H1 (cell line): Measurements from ENCODE around the gene SLC25A45. TPM values are rescaled to one million over a fixed set of nuclear protein-coding genes. Genes with fewer than 3 reads are reported as not detected.

Experiments
- CTCF ChIA-PET: fragments of 300-600 bp; sonication (Branson Sonifier 250); formaldehyde crosslinking; loops from one replicate; lab custom pipeline; 2021; ENCODE audit not compliant: partially characterized antibody; lab: Charles Lee
- POLR2A ChIA-PET: fragments of 300-600 bp; sonication (Branson Sonifier 250); formaldehyde crosslinking; loops from one replicate; lab custom pipeline; 2021; ENCODE audit warnings: inconsistent platforms; ENCODE audit not compliant: partially characterized antibody; lab: Charles Lee
- DNase-seq, 2 experiments: peaks; one replicate each; pipeline versions ENCODE4 v3.0.0 to v3.0.0-alpha.2; 2010 to 2022; ENCODE audit warnings: low spot score in 2 of 2, low read depth in 1 of 2, mixed read lengths in 1 of 2
- FAIRE-seq: peaks from 2 replicates; lab custom pipeline; 2011; peaks lifted over from hg19 to GRCh38; lab: Jason Lieb, UNC
- H2AFZ ChIP-seq: 2 replicates; pipeline ENCODE4 v1.8.1; 2012; ENCODE audit warnings: low read length, inconsistent platforms
- H2AK5ac ChIP-seq: 2 replicates; pipeline ENCODE4 v1.6.1; 2013; ENCODE audit warnings: low read depth, low read length
- H2BK120ac ChIP-seq: replicated peaks from 2 replicates; pipeline ENCODE3; 2013; ENCODE audit warnings: low read depth, low read length, inconsistent platforms
- H2BK12ac ChIP-seq: 2 replicates; pipeline ENCODE4 v1.6.1; 2013; ENCODE audit warnings: low read depth, low read length
- H2BK15ac ChIP-seq: 2 replicates; pipeline ENCODE4 v1.6.1; 2013; ENCODE audit warnings: low read length
- H2BK20ac ChIP-seq: 2 replicates; pipeline ENCODE4 v1.6.1; 2013; ENCODE audit warnings: low read length
- H2BK5ac ChIP-seq: 2 replicates; pipeline ENCODE4 v1.6.1; 2013; ENCODE audit warnings: low read depth, low read length
- H3K14ac ChIP-seq: 2 replicates; pipeline ENCODE4 v1.6.1; 2013; ENCODE audit warnings: inconsistent platforms; ENCODE audit not compliant: insufficient read length
- H3K18ac ChIP-seq: 2 replicates; pipeline ENCODE4 v1.6.1; 2013; ENCODE audit warnings: low read length; ENCODE audit errors: extremely low read depth
- H3K23ac ChIP-seq: 2 replicates; pipeline ENCODE4 v1.6.1; 2013; ENCODE audit warnings: inconsistent platforms; ENCODE audit not compliant: insufficient read length
- H3K23me2 ChIP-seq: 2 replicates; pipeline ENCODE4 v1.6.1; 2013; ENCODE audit warnings: low read depth, low read length
- H3K27ac ChIP-seq: 2 replicates; pipeline ENCODE4 v1.6.1; 2011; ENCODE audit warnings: low read depth, low read length, inconsistent platforms
- H3K27me3 ChIP-seq, 4 experiments: replicated peaks in 1 of 4; 1 replicate in 1 of 4; 2 replicates in 3 of 4; pipeline versions ENCODE4 v1.6.1 to v1.8.1; 2011 to 2013; ENCODE audit warnings: low read length in 3 of 4, mild to moderate bottlenecking in 3 of 4, inconsistent platforms in 2 of 4, mixed read lengths in 2 of 4, moderate library complexity in 1 of 4; ENCODE audit not compliant: control insufficient read depth in 3 of 4, insufficient read depth in 3 of 4; ENCODE audit errors: extremely low read depth in 1 of 4
- H3K36me3 ChIP-seq, 4 experiments: 2 replicates each; pipeline versions ENCODE4 v1.6.1 to v1.8.1; 2011 to 2013; ENCODE audit warnings: mild to moderate bottlenecking in 4 of 4, low read length in 3 of 4, moderate library complexity in 2 of 4, control low read depth in 1 of 4, inconsistent platforms in 1 of 4; ENCODE audit not compliant: insufficient read depth in 4 of 4, control insufficient read depth in 2 of 4
- H3K4ac ChIP-seq: replicated peaks from 2 replicates; pipeline ENCODE3; 2013; ENCODE audit warnings: low read length, low read depth, mixed read lengths, inconsistent platforms; ENCODE audit not compliant: insufficient read length
- H3K4me1 ChIP-seq, 4 experiments: replicated peaks in 1 of 4; 1 replicate in 1 of 4; 2 replicates in 3 of 4; pipeline versions ENCODE4 v1.6.1 to v1.8.1; 2011 to 2013; ENCODE audit warnings: low read length in 3 of 4, inconsistent platforms in 2 of 4, mixed read lengths in 1 of 4; ENCODE audit not compliant: insufficient read depth in 4 of 4, control insufficient read depth in 3 of 4
- H3K4me2 ChIP-seq, 2 experiments: 2 replicates each; pipeline versions ENCODE4 v1.6.1 to v1.8.1; 2011 to 2013; ENCODE audit warnings: low read depth in 2 of 2, low read length in 2 of 2, control low read depth in 1 of 2, inconsistent platforms in 1 of 2, mild to moderate bottlenecking in 1 of 2; ENCODE audit not compliant: insufficient read depth in 1 of 2
- H3K4me3 ChIP-seq, 4 experiments: fragments of 200-600, 300-600 bp in 1 of 4; sonication (generic), shearing (Covaris generic), sonication (Bioruptor Twin) in 1 of 4; 2 replicates each; pipeline versions ENCODE4 v1.5.1 to v1.8.1; 2011 to 2016; ENCODE audit warnings: low read length in 4 of 4, low read depth in 3 of 4, control low read depth in 2 of 4, inconsistent platforms in 2 of 4, mild to moderate bottlenecking in 2 of 4, mixed read lengths in 1 of 4, moderate library complexity in 1 of 4; ENCODE audit not compliant: insufficient read depth in 2 of 4; ENCODE audit errors: extremely low read depth in 1 of 4
- H3K56ac ChIP-seq: replicated peaks from 2 replicates; pipeline ENCODE3; 2013; ENCODE audit warnings: low read depth, mild to moderate bottlenecking, mixed read lengths, low read length, inconsistent platforms; ENCODE audit not compliant: insufficient read length
- H3K79me1 ChIP-seq: 2 replicates; pipeline ENCODE4 v1.6.1; 2013; ENCODE audit warnings: low read depth, low read length, control low read depth
- H3K79me2 ChIP-seq, 2 experiments: 2 replicates each; pipeline versions ENCODE4 v1.6.1 to v1.8.1; 2012 to 2013; ENCODE audit warnings: low read length in 2 of 2, mild to moderate bottlenecking in 2 of 2, inconsistent platforms in 1 of 2; ENCODE audit not compliant: insufficient read depth in 2 of 2, control insufficient read depth in 1 of 2
- H3K9ac ChIP-seq, 4 experiments: replicated peaks in 1 of 4; 1 replicate in 1 of 4; 2 replicates in 3 of 4; pipeline versions ENCODE4 v1.6.1 to v1.8.1; 2011 to 2013; ENCODE audit warnings: low read depth in 3 of 4, low read length in 3 of 4, control low read depth in 2 of 4, mild to moderate bottlenecking in 2 of 4, moderate library complexity in 2 of 4, inconsistent platforms in 1 of 4; ENCODE audit errors: extremely low read depth in 1 of 4
- H3K9me3 ChIP-seq, 2 experiments: 2 replicates each; pipeline versions ENCODE4 v1.6.1 to v1.8.1; 2012 to 2013; ENCODE audit warnings: mild to moderate bottlenecking in 2 of 2, moderate library complexity in 2 of 2, control low read depth in 1 of 2, inconsistent platforms in 1 of 2, low read depth in 1 of 2, low read length in 1 of 2, mixed read lengths in 1 of 2; ENCODE audit not compliant: insufficient read depth in 2 of 2
- H4K20me1 ChIP-seq, 2 experiments: replicated peaks in 1 of 2; 2 replicates each; pipeline versions ENCODE3 to v1.8.1; 2011 to 2013; ENCODE audit warnings: inconsistent platforms in 2 of 2, low read length in 2 of 2, mild to moderate bottlenecking in 1 of 2; ENCODE audit not compliant: insufficient read depth in 2 of 2, control insufficient read depth in 1 of 2
- H4K5ac ChIP-seq: 2 replicates; pipeline ENCODE4 v1.6.1; 2013; ENCODE audit warnings: low read length, low read depth, mixed read lengths, inconsistent platforms; ENCODE audit not compliant: insufficient read length
- H4K8ac ChIP-seq: 2 replicates; pipeline ENCODE4 v1.8.0; 2013; ENCODE audit warnings: mild to moderate bottlenecking, moderate library complexity, low read length, inconsistent platforms; ENCODE audit not compliant: insufficient read depth; ENCODE audit errors: extremely low read depth
- H4K91ac ChIP-seq: replicated peaks from 2 replicates; pipeline ENCODE3; 2013; ENCODE audit warnings: low read length, mixed read lengths, inconsistent platforms; ENCODE audit not compliant: insufficient read length
- BRCA1 ChIP-seq: IDR thresholded peaks from 2 replicates; pipeline ENCODE4 v1.6.1; 2012; ENCODE audit warnings: low read depth, low read length, improper control_type of control experiment
- CTBP2 ChIP-seq: IDR thresholded peaks from 2 replicates; pipeline ENCODE4 v1.7.0; 2011; ENCODE audit warnings: borderline replicate concordance, mild to moderate bottlenecking, moderate library complexity, mixed read lengths, low read length; ENCODE audit not compliant: insufficient read depth, insufficient read length
- KDM4A ChIP-seq: IDR thresholded peaks from one replicate; pipeline ENCODE4 v1.7.1; 2012; ENCODE audit warnings: low read depth, mild to moderate bottlenecking, moderate library complexity, low read length, inconsistent platforms; ENCODE audit not compliant: severe bottlenecking
- NRF1 ChIP-seq: IDR thresholded peaks from 2 replicates; pipeline ENCODE4 v1.6.1; 2011; ENCODE audit warnings: mild to moderate bottlenecking, low read depth, low read length, improper control_type of control experiment
- POU5F1 ChIP-seq: IDR thresholded peaks from 2 replicates; pipeline ENCODE4 v1.6.1; 2011; ENCODE audit warnings: low read depth, mild to moderate bottlenecking, low read length, moderate library complexity
- SIX5 ChIP-seq: IDR thresholded peaks from 2 replicates; pipeline ENCODE4 v1.6.1; 2011; ENCODE audit warnings: mild to moderate bottlenecking, low read depth, low read length
- SRF ChIP-seq: IDR thresholded peaks from 2 replicates; pipeline ENCODE4 v1.6.1; 2011; ENCODE audit warnings: mild to moderate bottlenecking, low read depth, low read length, moderate library complexity
- TAF1 ChIP-seq: IDR thresholded peaks from 2 replicates; pipeline ENCODE4 v1.6.1; 2011; ENCODE audit warnings: mild to moderate bottlenecking, low read depth, low read length
- WGBS, 2 experiments: shearing (Covaris generic) in 1 of 2; methylation state at CpG; one replicate each; pipeline versions ENCODE4 v1.1.6 to v1.1.7; 2013 to 2015; ENCODE audit warnings: low lambda C conversion rate in 2 of 2, mixed read lengths in 2 of 2, inconsistent platforms in 1 of 2, low coverage in 1 of 2, missing lambda C conversion rate in 1 of 2; ENCODE audit not compliant: insufficient replicate concordance in 2 of 2, insufficient coverage in 1 of 2, insufficient read length in 1 of 2; ENCODE audit errors: extremely low coverage in 1 of 2, missing lambda C conversion rate in 1 of 2; 5-methylcytosine and 5-hydroxymethylcytosine counted together
- polyA plus RNA-seq, 7 experiments: library from polyadenylated mRNA; depleted of rRNA in 3 of 7; stranded (reverse) in 5 of 7; unstranded in 2 of 7; fragments of >200 nt in 5 of 7; fragments of 200-250 nt in 2 of 7; gene quantifications; 1 replicate in 5 of 7; 2 replicates in 1 of 7; 4 replicates in 1 of 7; pipeline versions ENCODE4 v1.2.1 to v1.2.3, GENCODE V29; 2011 to 2013; ENCODE audit warnings: missing spikeins in 2 of 7, mixed read lengths in 2 of 7
- total RNA-seq: library from RNA; stranded (reverse); fragmentation: NEBNext Ultra II Directional; extraction: Animal tissue kit (Norgen Biotek cat#: 25700); gene quantifications from 2 replicates; pipeline ENCODE4 v1.2.1, GENCODE V29; 2021
- TF ChIP-seq, protein P1 (sequence below): IDR thresholded peaks from 2 replicates; pipeline ENCODE4 v1.6.1; 2012; ENCODE audit warnings: inconsistent platforms
- TF ChIP-seq, protein P2 (sequence below): IDR thresholded peaks from 2 replicates; pipeline ENCODE4 v1.6.1; 2011; ENCODE audit warnings: low read length, improper control_type of control experiment

Gene SLC25A45
- total and polyA plus RNA-seq, 2 of the 8 experiments (the other 6 are each of a cell fraction or from before 2014, with no cell fraction given), result 0.54 to 0.59 TPM

DNA sequence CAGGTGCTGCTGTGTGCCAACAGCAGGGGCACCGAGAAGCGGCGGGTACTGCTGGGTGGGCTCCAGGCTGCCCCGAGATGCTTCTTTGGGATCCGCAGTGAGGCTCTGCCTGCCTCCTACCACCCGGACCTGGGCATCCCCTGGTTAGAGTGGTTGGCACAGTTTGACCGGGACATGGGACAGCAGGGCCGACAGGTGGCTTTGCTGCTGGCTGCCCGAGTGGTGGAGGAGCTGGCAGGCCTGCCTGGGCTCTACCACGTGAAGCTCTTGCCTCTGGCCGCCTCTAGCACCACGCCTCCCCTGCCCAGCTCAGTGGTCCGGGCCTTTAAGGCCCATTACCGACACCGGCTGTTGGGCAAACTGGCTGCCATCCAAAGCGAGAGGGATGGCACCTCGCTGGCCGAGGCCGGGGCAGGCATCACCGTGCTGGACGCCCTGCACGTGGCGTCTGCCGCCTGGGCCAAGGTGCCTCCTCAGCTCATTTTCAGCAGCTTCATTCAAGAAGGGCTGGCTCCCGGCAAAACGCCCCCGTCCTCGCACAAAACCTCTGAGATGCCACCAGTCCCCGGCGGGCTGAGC lies 26.0 kb downstream of the SLC25A45 start:
- CTCF ChIA-PET, result interaction anchor here (0.5 to 3.3 kb wide), 24 partner anchors 9 to 536 kb away, joined by 3 to 16 read pairs (median 4); partner anchors contain the start of genes CDC42EP2 and SCYL1
- TF ChIP-seq SRF (no peak), BRCA1 (no peak), SIX5 (no peak), POU5F1 (no peak), TAF1 (no peak), CTBP2 (no peak), KDM4A (no peak), NRF1 (no peak)
- TF ChIP-seq, protein P1, sequence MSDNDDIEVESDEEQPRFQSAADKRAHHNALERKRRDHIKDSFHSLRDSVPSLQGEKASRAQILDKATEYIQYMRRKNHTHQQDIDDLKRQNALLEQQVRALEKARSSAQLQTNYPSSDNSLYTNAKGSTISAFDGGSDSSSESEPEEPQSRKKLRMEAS, result no peak
- TF ChIP-seq, protein P2, sequence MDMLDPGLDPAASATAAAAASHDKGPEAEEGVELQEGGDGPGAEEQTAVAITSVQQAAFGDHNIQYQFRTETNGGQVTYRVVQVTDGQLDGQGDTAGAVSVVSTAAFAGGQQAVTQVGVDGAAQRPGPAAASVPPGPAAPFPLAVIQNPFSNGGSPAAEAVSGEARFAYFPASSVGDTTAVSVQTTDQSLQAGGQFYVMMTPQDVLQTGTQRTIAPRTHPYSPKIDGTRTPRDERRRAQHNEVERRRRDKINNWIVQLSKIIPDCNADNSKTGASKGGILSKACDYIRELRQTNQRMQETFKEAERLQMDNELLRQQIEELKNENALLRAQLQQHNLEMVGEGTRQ, result no peak

More for the DNA sequence above, 26.0 kb downstream of the SLC25A45 start:
- Histone ChIP-seq H2BK12ac (peak overlapping the region; percentile 63; the same call in 1 of the 2 replicates), H4K8ac (no peak overlapping the region), H2BK15ac (no peak overlapping the region), H3K4me2 (peak overlapping the region; percentile 90 to 100; a peak in 3 of 4 replicates), H3K27me3 (peaks cover 7 to 29% (median 19%) of the 10 kb centered on the region in 4 experiments), H3K4ac (no peak overlapping the region), H3K4me1 (peaks cover 0 to 10% (median 3%) of the 10 kb centered on the region in 4 experiments; a peak in 5 of 7 replicates), H3K4me3 (peak overlapping the region in 1 of 4 experiments; percentile 73; a peak in 1 of 8 replicates), H3K9ac (no peak overlapping the region), H3K79me1 (no peaks in the 10 kb centered on the region), H3K56ac (no peak overlapping the region), H3K27ac (no peak overlapping the region), H3K36me3 (peaks cover 3 to 14% (median 7%) of the 10 kb centered on the region in 4 experiments; a peak in 7 of 8 replicates), H2AFZ (no peak overlapping the region), H4K20me1 (peaks cover 2 to 8% of the 10 kb centered on the region in 2 experiments), H2AK5ac (0 out of 2 replicates have a peak overlapping the region, but pooled peaks have one; percentile 39), H3K18ac (no peak overlapping the region), H4K5ac (no peak overlapping the region), H3K9me3 (no peaks in the 10 kb centered on the region), H3K79me2 (no peaks in the 10 kb centered on the region), H2BK5ac (no peak overlapping the region), H3K23me2 (peaks cover 9% of the 10 kb centered on the region), H2BK20ac (no peak overlapping the region), H3K14ac (no peak overlapping the region), H4K91ac (no peak overlapping the region), H3K23ac (no peak overlapping the region), H2BK120ac (no peak overlapping the region)
- POLR2A ChIA-PET, result interaction anchor here (0.6 to 4.0 kb wide), 18 partner anchors 13 to 174 kb away, joined by 3 to 26 read pairs (median 4); partner anchors contain the start of genes DPF2 and MALAT1
- FAIRE-seq, result no peak
- DNase-seq, result no peak
- 93% methylated on average over 30 of the region's 30 CpGs; no CpG with 5 or more reads in 1 of the 2 experiments for WGBS, 2 experiments
